NB4 (cell line): Measurements from ENCODE around the gene CHD9NB.

Experiments used
- DNase-seq: peaks from one replicate; pipeline ENCODE4 v3.0.0; 2010; ENCODE audit warnings: low read depth
- H3K4me3 ChIP-seq: one replicate; pipeline ENCODE4 v1.5.1; 2011; ENCODE audit warnings: mild to moderate bottlenecking, low read depth, low read length, moderate library complexity
- MYC ChIP-seq: IDR thresholded peaks from 2 replicates; pipeline ENCODE4 v1.6.1; 2011; ENCODE audit warnings: low read depth, low read length
- POLR2A ChIP-seq: IDR thresholded peaks from 2 replicates; pipeline ENCODE4 v1.6.1; 2011; ENCODE audit warnings: mild to moderate bottlenecking; ENCODE audit not compliant: insufficient read length; ENCODE audit errors: extremely low read depth
- TF ChIP-seq, protein P1 (sequence below): IDR thresholded peaks from one replicate; pipeline ENCODE4 v1.5.1; 2012; ENCODE audit warnings: low read depth, low read length
- TF ChIP-seq, protein P2 (sequence below): IDR thresholded peaks from 2 replicates; pipeline ENCODE4 v1.6.1; 2011; ENCODE audit warnings: low read depth, low read length

CHD9NB gene

DNA sequence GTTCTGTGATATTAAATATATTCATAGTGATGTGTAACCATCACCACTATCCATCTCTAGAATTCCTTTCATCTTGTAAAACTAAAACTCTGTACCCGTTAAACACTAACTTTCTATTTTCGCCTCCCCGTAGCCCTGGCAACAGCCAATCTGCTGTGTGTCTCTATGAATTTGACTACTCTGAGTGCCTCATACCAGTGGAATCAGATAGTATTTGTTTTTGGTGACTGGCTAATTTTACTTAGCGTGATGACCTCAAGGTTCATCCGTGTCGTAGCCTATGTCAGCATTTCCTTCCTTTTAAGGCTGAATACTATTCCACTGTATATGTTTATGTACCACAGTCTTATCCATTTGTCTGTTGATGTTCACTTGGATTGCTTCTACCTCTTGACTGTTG lies 20.3 kb upstream of the CHD9NB start:
- no peak overlapping the region for H3K4me3 ChIP-seq
- no peak for DNase-seq
- TF ChIP-seq, protein P1, sequence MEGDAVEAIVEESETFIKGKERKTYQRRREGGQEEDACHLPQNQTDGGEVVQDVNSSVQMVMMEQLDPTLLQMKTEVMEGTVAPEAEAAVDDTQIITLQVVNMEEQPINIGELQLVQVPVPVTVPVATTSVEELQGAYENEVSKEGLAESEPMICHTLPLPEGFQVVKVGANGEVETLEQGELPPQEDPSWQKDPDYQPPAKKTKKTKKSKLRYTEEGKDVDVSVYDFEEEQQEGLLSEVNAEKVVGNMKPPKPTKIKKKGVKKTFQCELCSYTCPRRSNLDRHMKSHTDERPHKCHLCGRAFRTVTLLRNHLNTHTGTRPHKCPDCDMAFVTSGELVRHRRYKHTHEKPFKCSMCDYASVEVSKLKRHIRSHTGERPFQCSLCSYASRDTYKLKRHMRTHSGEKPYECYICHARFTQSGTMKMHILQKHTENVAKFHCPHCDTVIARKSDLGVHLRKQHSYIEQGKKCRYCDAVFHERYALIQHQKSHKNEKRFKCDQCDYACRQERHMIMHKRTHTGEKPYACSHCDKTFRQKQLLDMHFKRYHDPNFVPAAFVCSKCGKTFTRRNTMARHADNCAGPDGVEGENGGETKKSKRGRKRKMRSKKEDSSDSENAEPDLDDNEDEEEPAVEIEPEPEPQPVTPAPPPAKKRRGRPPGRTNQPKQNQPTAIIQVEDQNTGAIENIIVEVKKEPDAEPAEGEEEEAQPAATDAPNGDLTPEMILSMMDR = no peak
- TF ChIP-seq, protein P2, sequence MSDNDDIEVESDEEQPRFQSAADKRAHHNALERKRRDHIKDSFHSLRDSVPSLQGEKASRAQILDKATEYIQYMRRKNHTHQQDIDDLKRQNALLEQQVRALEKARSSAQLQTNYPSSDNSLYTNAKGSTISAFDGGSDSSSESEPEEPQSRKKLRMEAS = no peak
- no peak for TF ChIP-seq POLR2A
- TF ChIP-seq MYC = no peak

GRCh38 chr16:53071748-53072301 lies 19.1 kb upstream of the CHD9NB start:
- DNase-seq = no peak
- H3K4me3 ChIP-seq = no peak overlapping the region
- TF ChIP-seq, protein P2 = no peak
- no peak for TF ChIP-seq POLR2A
- TF ChIP-seq, protein P1 = no peak
- no peak for TF ChIP-seq MYC

GRCh38 chr16:53069772-53070171 lies 17.1 kb upstream of the CHD9NB start:
- no peak for DNase-seq
- TF ChIP-seq, protein P2 = no peak
- TF ChIP-seq, protein P1 = no peak
- no peak for TF ChIP-seq POLR2A
- no peak for TF ChIP-seq MYC
- H3K4me3 ChIP-seq = no peak overlapping the region

DNA sequence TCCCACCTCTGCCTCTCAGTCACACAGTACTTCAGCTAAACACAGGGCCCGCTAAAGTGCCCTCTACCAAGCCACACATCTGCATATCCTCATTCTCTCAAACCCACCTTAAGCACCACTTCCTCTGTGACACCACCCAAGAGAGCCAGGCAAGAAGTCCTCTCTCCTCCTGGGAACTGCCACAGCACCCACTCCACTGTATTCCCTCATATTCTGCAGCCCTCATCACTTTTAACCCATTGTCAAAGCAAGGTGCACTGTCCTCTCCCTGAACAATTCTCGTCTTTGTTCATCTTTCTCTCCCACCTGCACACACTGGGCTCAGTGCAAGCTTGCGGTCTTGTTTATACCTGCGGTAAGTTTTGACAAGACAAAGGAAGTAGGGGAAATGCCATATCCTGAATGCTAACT lies 15.7 kb upstream of the CHD9NB start:
- TF ChIP-seq MYC = no peak
- no peak for DNase-seq
- H3K4me3 ChIP-seq = no peak overlapping the region

DNA sequence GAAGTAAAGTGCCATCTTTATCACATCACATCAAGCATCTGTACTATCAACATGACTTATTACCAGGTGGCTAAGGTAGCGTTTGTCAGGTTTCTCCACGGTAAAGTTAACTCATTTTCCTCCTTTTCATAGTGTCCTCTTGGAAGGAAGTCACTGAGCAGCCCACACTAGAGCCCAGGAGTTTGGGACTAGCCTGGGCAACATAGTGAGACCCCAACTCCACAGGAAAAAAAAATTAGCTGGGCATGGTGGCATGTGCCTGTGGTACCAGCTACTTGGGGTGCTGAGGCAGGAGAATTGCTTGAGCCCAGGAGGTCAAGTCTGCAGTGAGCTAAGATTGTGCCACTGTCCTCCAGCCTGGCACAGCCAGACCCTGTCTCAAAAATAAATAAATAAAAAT lies 15.0 kb upstream of the CHD9NB start:
- no peak overlapping the region for H3K4me3 ChIP-seq
- no peak for DNase-seq
- no peak for TF ChIP-seq POLR2A

- H3K4me3 ChIP-seq = no peak overlapping the region
- no peak for DNase-seq
- TF ChIP-seq, protein P2 = no peak
- TF ChIP-seq MYC (no peak), POLR2A (no peak)
- TF ChIP-seq, protein P1 = no peak
Measured at GRCh38 chr16:53065461-53066061, 12.9 kb upstream of the CHD9NB start.

DNA sequence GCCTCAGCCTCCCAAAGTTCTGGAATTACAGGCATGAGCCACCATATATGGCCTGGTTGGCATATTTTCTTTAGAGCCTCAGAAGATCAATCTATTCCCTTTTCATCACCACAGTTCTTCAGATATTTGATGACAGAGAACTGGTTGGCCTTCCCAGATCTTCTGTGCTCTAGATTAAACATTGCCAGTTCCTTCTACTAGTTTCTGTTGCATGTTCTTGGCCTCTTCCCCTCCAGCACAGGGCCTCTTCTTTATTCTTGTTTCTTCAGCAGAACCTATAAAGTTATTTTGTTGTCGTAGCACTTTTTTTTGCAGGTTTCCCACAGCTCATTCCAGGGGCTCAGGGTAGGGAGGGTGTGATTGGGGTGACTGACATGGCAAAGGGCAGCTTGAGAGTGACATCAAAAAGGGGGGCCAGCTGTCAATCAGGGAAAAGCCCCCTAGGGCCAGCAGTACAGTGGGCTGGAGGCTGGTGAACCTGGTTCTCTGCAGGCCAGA lies 11.4 kb upstream of the CHD9NB start:
- TF ChIP-seq, protein P1 = no peak
- TF ChIP-seq MYC (no peak), POLR2A (no peak)
- DNase-seq = no peak
- H3K4me3 ChIP-seq = no peak overlapping the region
